HG03521 (cell line): ENCODE results near the gene ANKRD1.

Experiments
- ATAC-seq: cut with Tn5 transposase; IDR thresholded peaks from one replicate; pipeline ENCODE4 v1.9.1; 2021; ENCODE audit warnings: mild to moderate bottlenecking, moderate library complexity; ENCODE audit not compliant: unreplicated experiment

The ANKRD1 gene

GRCh38 chr10:90936276-90936659 is 15.4 kb upstream of the ANKRD1 start:
- ATAC-seq, result no peak

GRCh38 chr10:90935581-90936275 is 14.8 kb upstream of the ANKRD1 start:
- no peak for ATAC-seq

GRCh38 chr10:90930971-90931871 is 10.3 kb upstream of the ANKRD1 start:
- ATAC-seq, result no peak

DNA sequence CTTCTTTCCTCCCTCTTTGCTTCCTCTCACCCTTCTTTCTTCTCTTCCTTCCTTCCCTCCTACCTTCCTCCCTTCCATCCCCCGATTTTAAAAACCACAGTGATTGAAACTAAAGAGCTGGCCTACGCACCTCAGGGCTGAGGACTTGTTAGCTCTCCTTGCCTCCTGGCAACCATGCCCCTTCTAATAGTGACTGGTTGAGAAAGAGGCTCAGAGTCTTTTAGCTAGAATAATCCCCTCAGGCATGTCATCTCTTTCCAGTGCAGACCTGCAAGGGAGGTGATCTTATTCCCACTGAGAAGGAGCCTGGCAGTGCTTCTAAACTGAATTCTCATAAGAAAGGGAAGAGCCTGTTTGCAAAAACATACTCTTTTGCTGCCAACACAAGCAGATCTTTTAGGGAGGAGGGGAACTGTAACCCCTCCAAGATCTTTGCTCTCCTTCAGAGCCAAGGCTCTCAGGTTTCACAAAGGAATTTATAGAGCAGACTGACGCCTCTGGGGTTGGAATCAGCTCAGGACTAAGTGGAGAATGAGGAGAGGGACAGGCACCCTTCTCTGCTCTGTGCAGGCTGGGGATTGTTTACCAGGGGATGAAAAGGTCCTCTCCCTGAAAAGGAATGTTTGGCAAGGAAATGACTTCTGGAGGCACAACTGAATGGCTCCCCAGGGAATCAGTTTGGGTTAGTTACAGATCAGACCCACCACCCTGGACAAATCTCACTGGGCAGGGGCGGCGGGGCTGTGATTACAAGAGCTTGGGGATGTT is 9.4 kb upstream of the ANKRD1 start:
- ATAC-seq, result no peak

DNA sequence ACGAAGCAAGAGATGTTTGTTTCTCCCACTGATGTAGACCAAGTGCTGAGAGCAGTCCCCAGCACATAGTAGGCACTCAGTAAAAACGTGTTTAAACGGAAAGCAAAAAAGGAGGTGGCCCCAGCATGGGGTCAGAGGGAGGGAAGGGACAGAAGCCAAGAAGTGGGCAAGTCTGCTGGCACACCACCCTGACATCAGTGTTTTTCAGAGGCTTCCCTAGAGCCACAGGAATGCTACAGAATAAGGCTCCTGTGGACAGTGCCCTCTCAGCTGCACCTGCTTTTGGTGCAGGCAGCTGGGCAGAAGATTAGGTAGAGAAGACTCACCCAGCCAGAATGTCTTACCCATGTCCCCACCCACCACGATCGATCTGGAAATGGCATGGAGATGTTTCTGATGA is 8.3 kb upstream of the ANKRD1 start:
- ATAC-seq, result no peak

GRCh38 chr10:90927293-90927692 is 6.4 kb upstream of the ANKRD1 start:
- ATAC-seq, result no peak

DNA sequence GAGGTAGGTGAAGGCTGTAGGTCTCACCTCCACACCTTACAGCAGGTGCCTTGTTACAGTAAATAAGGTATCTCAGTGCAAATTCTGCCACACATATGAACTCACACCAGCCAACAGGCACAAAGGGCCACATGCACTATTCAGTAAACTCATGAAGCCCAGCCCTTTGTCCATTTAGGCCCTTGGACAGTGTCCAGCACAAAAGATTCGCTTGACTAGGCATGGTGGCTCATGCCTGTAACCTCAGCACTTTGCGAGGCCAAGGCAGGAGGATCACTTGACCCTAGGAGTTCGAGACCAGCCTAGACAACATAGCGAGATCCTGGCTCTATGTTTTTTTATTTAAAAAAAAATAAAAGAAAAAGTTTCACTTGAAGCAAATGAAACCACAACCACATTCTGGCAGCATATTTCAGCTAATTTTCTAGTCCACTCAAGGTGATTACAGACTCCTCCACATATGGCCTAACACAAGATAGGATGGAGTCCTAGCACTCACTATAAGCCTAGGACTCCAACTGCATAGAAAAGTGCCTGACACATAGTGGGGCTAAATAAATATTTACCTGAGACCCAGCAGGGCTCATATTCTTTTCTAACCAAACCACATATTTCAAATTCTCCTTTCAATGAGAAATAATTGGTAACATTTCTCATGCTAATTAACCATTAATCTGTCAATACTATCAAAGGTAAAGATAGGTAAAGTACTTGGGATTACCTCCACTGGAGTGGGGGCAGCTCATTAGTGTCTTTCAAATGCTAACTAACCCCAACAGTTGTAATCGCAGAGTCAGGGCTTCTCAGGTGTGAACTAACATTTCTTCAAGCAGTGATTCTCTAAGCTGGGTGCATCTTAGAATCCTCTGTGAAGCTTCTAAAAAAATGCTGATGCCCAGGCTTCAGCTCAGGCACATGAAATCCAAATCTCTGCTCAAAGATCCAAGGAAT is 4.5 kb upstream of the ANKRD1 start:
- no peak for ATAC-seq

- ATAC-seq, result no peak
These were observed 3.7 kb upstream of the ANKRD1 start for GRCh38 chr10:90924552-90924951.

DNA sequence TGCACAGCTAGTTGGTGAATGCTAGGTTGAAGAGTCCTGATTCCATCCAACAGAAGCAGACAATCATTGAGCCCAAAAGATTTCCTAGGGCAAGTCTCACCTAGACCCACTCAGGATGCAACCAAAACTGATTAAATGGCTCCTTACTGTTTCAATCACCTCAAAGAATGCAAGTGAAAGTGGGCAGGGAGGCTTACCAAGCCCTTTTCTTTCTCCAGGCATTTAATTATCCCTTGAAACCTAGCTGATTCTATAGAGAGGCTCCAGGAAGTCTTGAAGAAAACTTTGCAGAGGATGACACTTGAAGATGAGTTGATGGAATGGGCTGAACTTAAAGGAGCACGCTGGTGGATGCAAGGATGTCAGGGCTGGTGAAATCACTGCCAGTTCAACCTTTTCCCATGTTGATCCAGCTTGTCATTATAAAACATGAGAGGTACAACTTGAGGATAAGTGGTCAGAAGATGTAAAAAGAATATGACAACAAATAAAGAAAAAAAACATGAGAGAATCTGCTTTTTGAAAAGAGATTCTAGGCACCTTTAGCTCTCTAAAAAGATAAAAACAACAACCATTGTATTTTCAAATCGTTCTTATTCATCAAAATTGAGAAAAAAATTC is 2.3 kb upstream of the ANKRD1 start:
- no peak for ATAC-seq

DNA sequence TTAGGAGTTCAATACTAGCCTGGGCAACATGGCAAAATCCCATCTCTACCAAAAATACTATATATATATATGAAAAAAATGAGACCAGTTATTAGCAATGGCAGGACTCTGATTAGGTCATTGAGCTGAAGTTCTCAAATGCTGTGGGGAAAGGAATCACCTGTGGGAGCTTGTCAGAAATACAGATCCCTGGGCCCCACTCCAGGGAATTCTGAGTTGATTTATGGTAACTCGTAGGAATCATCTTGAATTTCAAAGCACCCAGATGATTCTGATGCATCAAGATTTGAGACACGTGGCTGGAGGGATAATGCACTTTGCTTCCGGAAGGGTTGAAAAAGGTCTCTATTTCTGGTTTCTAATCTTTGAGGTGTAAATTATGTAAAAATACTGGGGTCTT is 1.0 kb upstream of the ANKRD1 start:
- ATAC-seq, result no peak

- no peak for ATAC-seq
These were observed 958 bp downstream of the ANKRD1 start for GRCh38 chr10:90919683-90920574.

DNA sequence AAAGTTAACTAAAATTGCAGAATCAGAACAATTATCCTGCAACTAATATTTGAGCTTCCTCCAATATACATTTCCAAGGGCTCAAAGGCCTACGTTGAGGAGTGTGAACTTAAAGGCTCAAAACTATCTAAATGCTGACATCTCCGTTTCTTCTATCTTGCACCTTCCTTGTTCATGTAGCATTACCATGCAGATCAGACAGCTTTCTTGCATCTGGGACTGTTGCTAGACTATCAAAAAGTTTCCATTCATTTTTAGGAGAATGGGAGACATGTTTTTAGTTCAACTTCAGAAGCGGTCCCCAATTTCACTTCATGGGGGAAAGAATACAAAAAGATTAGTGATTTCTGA is 2.9 kb downstream of the ANKRD1 start:
- ATAC-seq, result no peak

- ATAC-seq, result no peak
These were observed 3.5 kb downstream of the ANKRD1 start for GRCh38 chr10:90917238-90917967.

GRCh38 chr10:90916392-90917237 is 4.3 kb downstream of the ANKRD1 start:
- ATAC-seq, result no peak

GRCh38 chr10:90915766-90916075 is 5.2 kb downstream of the ANKRD1 start:
- ATAC-seq, result no peak

GRCh38 chr10:90914992-90915765 is 5.7 kb downstream of the ANKRD1 start:
- no peak for ATAC-seq
